ENCODE data around the gene JPT1.
A peak's percentile ranks its signal among the peaks of the same experiment; 100 is the strongest.
"Not testable (repeated sequence)": the region's sequence is repeated elsewhere in the genome, so short reads cannot be mapped to it uniquely, and the experiment has no call there.

Gene JPT1

GRCh38 chr17:75153780-75154194, 525 bp downstream of the JPT1 start:
- DNase-seq: no peak

- DNase-seq: peak; percentile 61
Observed at GRCh38 chr17:75152922-75153779, 1.2 kb downstream of the JPT1 start.

- DNase-seq: no peak
Observed at GRCh38 chr17:75152523-75152921, 1.8 kb downstream of the JPT1 start.

- no peak for DNase-seq
Observed at GRCh38 chr17:75151930-75152329, 2.4 kb downstream of the JPT1 start.

GRCh38 chr17:75147878-75148546, 6.3 kb downstream of the JPT1 start:
- peak; percentile 76 for DNase-seq

GRCh38 chr17:75146592-75146991, 7.7 kb downstream of the JPT1 start:
- peak; percentile 79 for DNase-seq

GRCh38 chr17:75144816-75145512, 9.3 kb downstream of the JPT1 start:
- DNase-seq: peak; percentile 46

GRCh38 chr17:75142236-75142971, 11.9 kb downstream of the JPT1 start:
- no peak for DNase-seq

- DNase-seq: no peak
Observed at GRCh38 chr17:75138519-75138918, 15.8 kb downstream of the JPT1 start.

GRCh38 chr17:75137762-75138161, 16.6 kb downstream of the JPT1 start:
- not testable (repeated sequence) for DNase-seq

- no peak for DNase-seq
Observed at GRCh38 chr17:75135946-75136345, 18.4 kb downstream of the JPT1 start.

- no peak for DNase-seq
Observed at GRCh38 chr17:75135452-75135851, 18.9 kb downstream of the JPT1 start.

- not testable (repeated sequence) for DNase-seq
Observed at GRCh38 chr17:75133607-75134347, 20.5 kb downstream of the JPT1 start.

- DNase-seq: no peak
Observed at GRCh38 chr17:75133001-75133400, 21.3 kb downstream of the JPT1 start.

GRCh38 chr17:75132018-75133000, 22.0 kb downstream of the JPT1 start:
- not testable (repeated sequence) for DNase-seq

GRCh38 chr17:75131278-75132017, 22.9 kb downstream of the JPT1 start, which contains the start of gene NT5C:
Gene NT5C, minus strand, starts transcription at chr17:75131742. Its CDS starts 35 bp downstream, at chr17:75131707.
- DNase-seq: peak; percentile 78

- DNase-seq: peak; percentile 46
Observed at GRCh38 chr17:75130632-75131277, 23.6 kb downstream of the JPT1 start.

GRCh38 chr17:75130059-75130631, 24.2 kb downstream of the JPT1 start:
- DNase-seq: no peak

GRCh38 chr17:75129576-75129975, 24.7 kb downstream of the JPT1 start:
- DNase-seq: no peak

Measured in inflammatory macrophage treated with lipopolysaccharide for 4 hours (primary cell).